Thoracic aorta (tissue), 2 donors: ENCODE measurements around the gene RNF6. TPM values are rescaled to one million over a fixed set of nuclear protein-coding genes. Genes with fewer than 3 reads are reported as not detected.
A peak's percentile ranks its signal among the peaks of the same experiment; 100 is the strongest.

Experiments
- ATAC-seq: fragments of 150-250 bp; one replicate; pipeline ENCODE4 v1.8.0; 2017; ENCODE audit warnings: low read depth; ENCODE audit not compliant: insufficient number of reproducible peaks, low FRiP score
- DNase-seq: peaks from one replicate; pipeline ENCODE4 v3.0.0-alpha.2; 2020; ENCODE audit warnings: low spot score
- H3K27ac ChIP-seq, 2 donors: fragments of 200-600 bp; sonication (generic); 1 replicate in 1 of 2; 2 replicates in 1 of 2; pipeline ENCODE4 v1.5.1; 2016; ENCODE audit warnings: mild to moderate bottlenecking in 2 of 2, moderate library complexity in 2 of 2
- H3K27me3 ChIP-seq: fragments of 200-600 bp; sonication (generic); replicated peaks from 2 replicates; pipeline ENCODE4 v1.6.0; 2016; ENCODE audit warnings: mild to moderate bottlenecking; ENCODE audit not compliant: insufficient read depth
- H3K36me3 ChIP-seq: fragments of 200-600 bp; sonication (generic); one replicate; pipeline ENCODE4 v1.5.1; 2016
- H3K4me1 ChIP-seq, 2 donors: fragments of 200-600 bp; sonication (generic); 1 replicate in 1 of 2; 2 replicates in 1 of 2; pipeline versions ENCODE4 v1.5.1 to v1.6.0; 2016; ENCODE audit warnings: low read depth in 2 of 2, mild to moderate bottlenecking in 1 of 2; ENCODE audit not compliant: control insufficient read depth in 1 of 2
- H3K4me3 ChIP-seq: fragments of 200-600 bp; sonication (generic); 2 replicates; pipeline ENCODE4 v1.5.1; 2016; ENCODE audit warnings: mild to moderate bottlenecking
- H3K9me3 ChIP-seq: fragments of 200-600 bp; sonication (generic); 2 replicates; pipeline ENCODE4 v1.5.1; 2016
- CTCF ChIP-seq: fragments of 200-600 bp; sonication (generic); IDR thresholded peaks from one replicate; pipeline ENCODE4 v1.5.1; 2019; ENCODE audit warnings: antibody characterized with exemption
- total RNA-seq, 2 donors: library from RNA; depleted of rRNA; stranded (reverse); fragments of >200 nt; gene quantifications; one replicate each; pipeline versions ENCODE4 v1.1.0 to v1.2.3, GENCODE V29; 2016

The RNF6 gene
- total RNA-seq, 2 donors from 2014 or later, result 22.6 to 23.6 TPM

GRCh38 chr13:26257049-26257448 lies 34.9 kb upstream of the RNF6 start:
- Histone ChIP-seq H3K4me1 (peaks cover 7 to 23% of the 10 kb centered on the region in 2 donors), H3K27ac (no peak overlapping the region), H3K4me3 (no peak overlapping the region), H3K9me3 (no peaks in the 10 kb centered on the region), H3K36me3 (no peaks in the 10 kb centered on the region), H3K27me3 (no peaks in the 10 kb centered on the region)
- no peak for ATAC-seq
- no peak for DNase-seq
- TF ChIP-seq CTCF, result no peak

- Histone ChIP-seq H3K27ac (no peak overlapping the region), H3K36me3 (no peaks in the 10 kb centered on the region), H3K27me3 (no peaks in the 10 kb centered on the region), H3K4me3 (peak overlapping the region; percentile 81), H3K9me3 (no peaks in the 10 kb centered on the region), H3K4me1 (peaks cover 7 to 23% of the 10 kb centered on the region in 2 donors)
- no peak for TF ChIP-seq CTCF
- DNase-seq (no peak), ATAC-seq (no peak)
These were observed 33.7 kb upstream of the RNF6 start for GRCh38 chr13:26255691-26256277.

GRCh38 chr13:26255115-26255514 lies 33.0 kb upstream of the RNF6 start:
- ATAC-seq, result no peak
- TF ChIP-seq CTCF, result no peak

GRCh38 chr13:26254583-26255111 lies 32.5 kb upstream of the RNF6 start:
- Histone ChIP-seq H3K27ac (peak overlapping the region; percentile 76 to 87), H3K9me3 (no peaks in the 10 kb centered on the region), H3K4me3 (peak overlapping the region; percentile 81), H3K36me3 (no peaks in the 10 kb centered on the region), H3K4me1 (peaks cover 7 to 23% of the 10 kb centered on the region in 2 donors), H3K27me3 (no peaks in the 10 kb centered on the region)
- ATAC-seq (peak; percentile 38), DNase-seq (peak; percentile 6)
- TF ChIP-seq CTCF, result no peak

More at GRCh38 chr13:26255115-26255514, 33.0 kb upstream of the RNF6 start:
- H3K4me1 ChIP-seq, result peaks cover 7 to 23% of the 10 kb centered on the region in 2 donors
- DNase-seq, result no peak
- H3K27me3 ChIP-seq, result no peaks in the 10 kb centered on the region
- H3K36me3 ChIP-seq, result no peaks in the 10 kb centered on the region
- H3K4me3 ChIP-seq, result peak overlapping the region; percentile 81
- H3K27ac ChIP-seq, result peak overlapping the region; percentile 76 to 87
- no peaks in the 10 kb centered on the region for H3K9me3 ChIP-seq

- no peaks in the 10 kb centered on the region for H3K27me3 ChIP-seq
- peak within 1 kb of the TSS; percentile 81 for H3K4me3 ChIP-seq
- H3K27ac ChIP-seq, result peak within 1 kb of the TSS; percentile 76 to 87
- DNase-seq, result peak; percentile 76
- H3K9me3 ChIP-seq, result no peaks in the 10 kb centered on the region
- H3K36me3 ChIP-seq, result no peaks in the 10 kb centered on the region
- ATAC-seq, result peak; percentile 82
- peaks cover 7 to 23% of the 10 kb centered on the region in 2 donors for H3K4me1 ChIP-seq
- no peak for TF ChIP-seq CTCF
These were observed 31.9 kb upstream of the RNF6 start, which contains the start of gene CDK8 for GRCh38 chr13:26253787-26254582. CDK8 (plus strand) TSS chr13:26254129; CDS start chr13:26254642, 513 bp downstream.
